ENCODE results near the gene PAK1. TPM values are rescaled to one million over a fixed set of nuclear protein-coding genes. Genes with fewer than 3 reads are reported as not detected.

The PAK1 gene
- total and polyA plus RNA-seq, 10 of the 15 experiments (the other 5 are each of a cell fraction or from before 2014, with no cell fraction given), result 43.8 to 321 (median 110) TPM

GRCh38 chr11:77423624-77424023 is 50.3 kb downstream of the PAK1 start:
- no peak for ATAC-seq
- Histone ChIP-seq H3K9ac (ENCODE audit: control insufficient read depth, insufficient read depth, low read length) (no peak overlapping the region), H3K4me3 (no peak overlapping the region), H3K36me3 (ENCODE audit: control insufficient read depth in 2 of 2, insufficient read depth in 2 of 2, low read length in 1 of 2) (0 out of 4 replicates have a peak, but pooled peaks cover 0 to 3% of the 10 kb centered on the region in 2 experiments), H3K9me3 (replicated peaks; ENCODE audit: control insufficient read depth, insufficient read depth, low read length) (no peaks in the 10 kb centered on the region), H2AFZ (ENCODE audit: control insufficient read depth, low read depth, low read length) (no peak overlapping the region), H3K27ac (ENCODE audit: control insufficient read depth, insufficient read depth) (no peak overlapping the region), H3K4me1 (ENCODE audit: control insufficient read depth, insufficient read depth, low read length) (peaks cover 8% of the 10 kb centered on the region), H3K4me2 (ENCODE audit: control insufficient read depth, insufficient read depth) (no peak overlapping the region), H3K79me2 (ENCODE audit: control insufficient read depth, insufficient read depth, low read length) (peaks cover 26% of the 10 kb centered on the region), H3K27me3 (replicated peaks in 1 of 2; ENCODE audit: control insufficient read depth in 2 of 2, insufficient read depth in 2 of 2, low read length in 1 of 2) (no peaks in the 10 kb centered on the region), H4K20me1 (ENCODE audit: control insufficient read depth, insufficient read depth) (no peaks in the 10 kb centered on the region)
- BruUV-seq (replicated peaks), result no TSS peak
- ChIA-PET CTCF (interaction anchor here (0.7 to 1.3 kb wide), 2 partner anchors 12 to 49 kb away, joined by 3 read pairs; no protein-coding TSS in a partner anchor), RAD21 (ENCODE audit: unreplicated experiment) (interaction anchor here (0.6 to 0.9 kb wide), 2 partner anchors 47 to 108 kb away, joined by 3 read pairs; no protein-coding TSS in a partner anchor), POLR2A (interaction anchor here (0.9 kb wide), 1 partner anchor 50 kb away, joined by 3 read pairs; no protein-coding TSS in a partner anchor), SMC1A (ENCODE audit: uncharacterized antibody, unreplicated experiment) (interaction anchor here (1.6 to 4.2 kb wide), 3 partner anchors 11 to 47 kb away, joined by 8 to 23 read pairs (median 8); no protein-coding TSS in a partner anchor)
- no peak for DNase-seq (ENCODE audit: low read depth, low spot score)
- TF ChIP-seq ZBTB40 (IDR thresholded peaks at IDR 0.05; ENCODE audit: borderline replicate concordance) (peak; percentile 94), CUX1 (IDR thresholded peaks at IDR 0.05; ENCODE audit: insufficient replicate concordance, low read depth, low read length) (no peak), NR2C1 (IDR thresholded peaks at IDR 0.05) (no peak), SKIL (IDR thresholded peaks at IDR 0.05; ENCODE audit: low read depth, poor library complexity, severe bottlenecking) (no peak)
- FAIRE-seq, result no peak
- intact Hi-C loops (cut with micrococcal nuclease; ENCODE audit: unreplicated experiment), result no loop called here
- in situ Hi-C loops (cut with MboI), result no loop called here

Data from GM12878 (cell line).